SU-DHL-6 (cell line): ENCODE measurements around the gene CALN1.

Source experiments
- CTCF ChIP-seq: fragments of 200-600 bp; sonication (generic); IDR thresholded peaks from one replicate; pipeline ENCODE4 v1.5.1; 2017; ENCODE audit warnings: antibody characterized with exemption, mild to moderate bottlenecking, low read length, moderate library complexity; ENCODE audit not compliant: insufficient read depth, poor library complexity, severe bottlenecking
- EZH2phosphoT487 ChIP-seq: fragments of 200-600 bp; sonication (generic), shearing (Covaris generic); conservative IDR thresholded peaks from 2 replicates; pipeline ENCODE4 v1.6.1; 2018; ENCODE audit warnings: mild to moderate bottlenecking, antibody characterized with exemption, low read length, moderate library complexity, mixed read lengths

DNA sequence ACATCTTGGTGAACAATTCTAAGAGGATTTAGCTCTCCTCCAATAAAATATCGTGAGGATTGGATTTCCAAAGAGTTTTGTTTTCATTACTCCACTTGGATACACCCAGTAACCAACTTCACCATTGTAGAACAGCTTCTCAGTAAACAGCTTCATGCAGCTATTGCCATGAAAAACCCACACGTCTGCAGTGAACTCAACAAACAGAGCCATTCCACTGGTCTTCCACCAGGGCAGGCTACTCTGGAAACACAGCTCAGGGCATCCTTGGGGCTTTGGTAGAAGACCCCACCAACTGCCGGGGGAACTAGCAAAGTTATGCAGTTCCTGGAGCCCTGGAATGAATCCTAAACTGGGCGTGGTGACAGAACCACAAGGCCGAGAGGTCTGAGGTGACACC is 77.4 kb downstream of the CALN1 start:
- TF ChIP-seq CTCF (no peak), EZH2phosphoT487 (no peak)
